GM19463 (cell line): ENCODE results near the gene CYP27B1.

ENCODE experiments used
- ATAC-seq: cut with Tn5 transposase; IDR thresholded peaks from one replicate; pipeline ENCODE4 v1.9.1; 2021; ENCODE audit warnings: mild to moderate bottlenecking, moderate library complexity; ENCODE audit not compliant: unreplicated experiment

The CYP27B1 gene

GRCh38 chr12:57736741-57737466 is 30.0 kb downstream of the CYP27B1 start:
- ATAC-seq: no peak

- ATAC-seq: no peak
Observed at GRCh38 chr12:57735952-57736740, 30.7 kb downstream of the CYP27B1 start.

GRCh38 chr12:57735198-57735855 is 31.6 kb downstream of the CYP27B1 start:
- no peak for ATAC-seq

GRCh38 chr12:57734591-57734990 is 32.3 kb downstream of the CYP27B1 start:
- no peak for ATAC-seq

GRCh38 chr12:57733928-57734327 is 33.0 kb downstream of the CYP27B1 start:
- no peak for ATAC-seq

GRCh38 chr12:57732726-57733593 is 33.9 kb downstream of the CYP27B1 start:
- no peak for ATAC-seq

- no peak for ATAC-seq
Observed at GRCh38 chr12:57732270-57732669, 34.6 kb downstream of the CYP27B1 start.

GRCh38 chr12:57731411-57732080 is 35.3 kb downstream of the CYP27B1 start:
- ATAC-seq: no peak

- no peak for ATAC-seq
Observed at GRCh38 chr12:57730336-57731067, 36.4 kb downstream of the CYP27B1 start.

GRCh38 chr12:57729321-57729844 is 37.5 kb downstream of the CYP27B1 start:
- ATAC-seq: no peak

- no peak for ATAC-seq
Observed at GRCh38 chr12:57727758-57728395, 39.0 kb downstream of the CYP27B1 start.

GRCh38 chr12:57726884-57727757 is 39.8 kb downstream of the CYP27B1 start:
- ATAC-seq: no peak

- ATAC-seq: no peak
Observed at GRCh38 chr12:57726151-57726883, 40.6 kb downstream of the CYP27B1 start.

GRCh38 chr12:57725851-57726150 is 41.1 kb downstream of the CYP27B1 start:
- ATAC-seq: no peak

GRCh38 chr12:57724936-57725740 is 41.7 kb downstream of the CYP27B1 start:
- no peak for ATAC-seq
